ACHN (cell line): Measurements from ENCODE around the gene DDHD1.
A peak's percentile ranks its signal among the peaks of the same experiment; 100 is the strongest.
"Not testable (repeated sequence)": the region's sequence is repeated elsewhere in the genome, so short reads cannot be mapped to it uniquely, and the experiment has no call there.

Experiments used
- DNase-seq: peaks from one replicate; pipeline ENCODE4 v3.0.0-alpha.2; 2015
- in situ Hi-C: cut with HindIII; loops from 2 replicates; pipeline ENCODE4 v1.10.0; 2017; ENCODE audit warnings: low sequenced_read_pairs, low pct_ligation_motif_present, low pct_unique_long_range_greater_than_20kb

The DDHD1 gene

GRCh38 chr14:53117479-53117878, 35.6 kb downstream of the DDHD1 start:
- in situ Hi-C loops, DNase-seq: not testable (repeated sequence)

- DNase-seq, result no peak
- in situ Hi-C loops, result no loop called here
These were observed 39.1 kb downstream of the DDHD1 start for GRCh38 chr14:53113989-53114388.

- DNase-seq, result no peak
- in situ Hi-C loops, result no loop called here
These were observed 43.0 kb downstream of the DDHD1 start for GRCh38 chr14:53110096-53110495.

GRCh38 chr14:53109105-53110041, 43.8 kb downstream of the DDHD1 start:
- in situ Hi-C loops, result no loop called here

GRCh38 chr14:53108292-53109104, 44.6 kb downstream of the DDHD1 start:
- in situ Hi-C loops, result no loop called here
- no peak for DNase-seq

More at GRCh38 chr14:53109105-53110041, 43.8 kb downstream of the DDHD1 start:
- no peak for DNase-seq

GRCh38 chr14:53106768-53107167, 46.4 kb downstream of the DDHD1 start:
- in situ Hi-C loops, result no loop called here
- DNase-seq, result no peak

GRCh38 chr14:53103636-53104340, 49.3 kb downstream of the DDHD1 start:
- in situ Hi-C loops, result no loop called here

GRCh38 chr14:53093206-53093605, 59.9 kb downstream of the DDHD1 start:
- no peak for DNase-seq
- in situ Hi-C loops, result no loop called here

More at GRCh38 chr14:53103636-53104340, 49.3 kb downstream of the DDHD1 start:
- no peak for DNase-seq

GRCh38 chr14:53090853-53091252, 62.3 kb downstream of the DDHD1 start:
- no peak for DNase-seq

GRCh38 chr14:53084954-53085353, 68.2 kb downstream of the DDHD1 start:
- DNase-seq, in situ Hi-C loops: not testable (repeated sequence)

More at GRCh38 chr14:53090853-53091252, 62.3 kb downstream of the DDHD1 start:
- in situ Hi-C loops, result no loop called here

GRCh38 chr14:53064475-53064874, 88.6 kb downstream of the DDHD1 start:
- no peak for DNase-seq
- in situ Hi-C loops, result no loop called here

- no peak for DNase-seq
- in situ Hi-C loops, result no loop called here
These were observed 90.3 kb downstream of the DDHD1 start for GRCh38 chr14:53062856-53063255.

GRCh38 chr14:53060046-53060445, 93.1 kb downstream of the DDHD1 start:
- DNase-seq, result no peak
- in situ Hi-C loops, result no loop called here

GRCh38 chr14:53055003-53055402, 98.1 kb downstream of the DDHD1 start:
- DNase-seq, result peak; percentile 50
- in situ Hi-C loops, result no loop called here

GRCh38 chr14:53054457-53054856, 98.7 kb downstream of the DDHD1 start:
- in situ Hi-C loops, result no loop called here
- DNase-seq, result no peak

- in situ Hi-C loops, result no loop called here
- no peak for DNase-seq
These were observed 104.5 kb downstream of the DDHD1 start for GRCh38 chr14:53048631-53049030.

- DNase-seq, result no peak
- in situ Hi-C loops, result no loop called here
These were observed 105.6 kb downstream of the DDHD1 start for GRCh38 chr14:53047307-53048069.

GRCh38 chr14:53044486-53044885, 108.6 kb downstream of the DDHD1 start:
- in situ Hi-C loops, result no loop called here
- DNase-seq, result no peak
